ENCODE data around the gene KLF3. TPM values are rescaled to one million over a fixed set of nuclear protein-coding genes. Genes with fewer than 3 reads are reported as not detected.

The KLF3 gene
- total RNA-seq, 4 donors from 2014 or later: 30.8 to 50.4 (median 40.4) TPM

DNA sequence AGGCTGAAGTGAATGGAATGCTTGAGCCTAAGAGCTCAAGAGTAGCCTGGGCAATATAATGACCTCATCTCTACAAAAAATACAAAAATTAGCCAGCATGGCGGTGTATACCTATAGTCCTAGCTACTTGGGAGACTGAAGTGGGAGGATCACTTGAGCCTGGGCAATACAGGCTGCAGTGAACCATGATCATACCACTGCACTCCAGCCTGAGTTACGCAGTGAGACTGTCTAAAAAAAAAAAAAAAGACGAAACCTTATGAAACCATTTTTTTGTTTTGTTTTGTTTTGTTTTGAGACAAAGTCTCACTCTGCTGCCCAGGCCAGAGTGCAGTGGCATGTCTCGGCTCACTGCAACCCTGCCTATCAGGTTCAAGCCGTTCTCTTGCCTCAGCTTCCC, 81.9 kb downstream of the KLF3 start:
- H3K36me3 ChIP-seq: no peaks in the 10 kb centered on the region
- no peak overlapping the region for H3K4me3 ChIP-seq
- no peaks in the 10 kb centered on the region for H3K27me3 ChIP-seq
- no peak for DNase-seq (ENCODE audit: extremely low spot score)
- intact Hi-C loops (cut with DNase I): no loop called here
- no peak overlapping the region for H3K27ac ChIP-seq (replicated peaks in 1 of 4)
- H3K4me1 ChIP-seq: no peaks in the 10 kb centered on the region
- no peaks in the 10 kb centered on the region for H3K9me3 ChIP-seq
- no peak for TF ChIP-seq POLR2AphosphoS5 (IDR thresholded peaks at IDR 0.05)
- TF ChIP-seq EP300 (IDR thresholded peaks at IDR 0.05): no peak
- TF ChIP-seq POLR2A (IDR thresholded peaks at IDR 0.05; ENCODE audit: low read depth): no peak
- TF ChIP-seq, protein P1, sequence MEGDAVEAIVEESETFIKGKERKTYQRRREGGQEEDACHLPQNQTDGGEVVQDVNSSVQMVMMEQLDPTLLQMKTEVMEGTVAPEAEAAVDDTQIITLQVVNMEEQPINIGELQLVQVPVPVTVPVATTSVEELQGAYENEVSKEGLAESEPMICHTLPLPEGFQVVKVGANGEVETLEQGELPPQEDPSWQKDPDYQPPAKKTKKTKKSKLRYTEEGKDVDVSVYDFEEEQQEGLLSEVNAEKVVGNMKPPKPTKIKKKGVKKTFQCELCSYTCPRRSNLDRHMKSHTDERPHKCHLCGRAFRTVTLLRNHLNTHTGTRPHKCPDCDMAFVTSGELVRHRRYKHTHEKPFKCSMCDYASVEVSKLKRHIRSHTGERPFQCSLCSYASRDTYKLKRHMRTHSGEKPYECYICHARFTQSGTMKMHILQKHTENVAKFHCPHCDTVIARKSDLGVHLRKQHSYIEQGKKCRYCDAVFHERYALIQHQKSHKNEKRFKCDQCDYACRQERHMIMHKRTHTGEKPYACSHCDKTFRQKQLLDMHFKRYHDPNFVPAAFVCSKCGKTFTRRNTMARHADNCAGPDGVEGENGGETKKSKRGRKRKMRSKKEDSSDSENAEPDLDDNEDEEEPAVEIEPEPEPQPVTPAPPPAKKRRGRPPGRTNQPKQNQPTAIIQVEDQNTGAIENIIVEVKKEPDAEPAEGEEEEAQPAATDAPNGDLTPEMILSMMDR (IDR thresholded peaks at IDR 0.05): no peak
- 98% methylated on average over 5 of the region's 5 CpGs for WGBS

DNA sequence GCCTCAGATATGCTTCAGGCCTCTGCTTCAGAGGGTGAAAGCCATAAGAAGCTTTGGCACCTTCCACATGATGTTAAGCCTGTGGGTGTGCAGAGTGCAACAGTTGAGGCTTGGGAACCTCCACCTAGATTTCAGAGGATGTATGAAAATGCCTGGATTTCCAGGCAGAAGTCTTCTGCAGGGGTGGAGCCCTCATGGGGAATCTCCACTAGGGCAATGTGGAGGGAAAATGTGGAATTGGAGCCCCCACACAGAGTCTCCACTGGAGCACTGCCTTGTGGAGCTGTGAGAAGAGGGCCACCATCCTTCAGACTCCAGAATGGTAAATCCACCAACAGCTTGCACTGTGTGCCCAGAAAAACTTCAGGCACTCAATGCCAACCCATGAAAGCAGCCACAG, 83.6 kb downstream of the KLF3 start:
- no peaks in the 10 kb centered on the region for H3K36me3 ChIP-seq
- no peak overlapping the region for H3K27ac ChIP-seq (replicated peaks in 1 of 4)
- peaks cover 7 to 16% (median 12%) of the 10 kb centered on the region in 4 donors for H3K4me1 ChIP-seq
- no peak overlapping the region for H3K4me3 ChIP-seq
- DNase-seq (ENCODE audit: extremely low spot score): no peak
- intact Hi-C loops (cut with DNase I): no loop called here
- TF ChIP-seq EP300 (IDR thresholded peaks at IDR 0.05) (no peak), POLR2A (IDR thresholded peaks at IDR 0.05; ENCODE audit: low read depth) (no peak), POLR2AphosphoS5 (IDR thresholded peaks at IDR 0.05) (no peak)
- TF ChIP-seq, protein P1 (IDR thresholded peaks at IDR 0.05): no peak
- no peaks in the 10 kb centered on the region for H3K27me3 ChIP-seq
- H3K9me3 ChIP-seq: no peaks in the 10 kb centered on the region

DNA sequence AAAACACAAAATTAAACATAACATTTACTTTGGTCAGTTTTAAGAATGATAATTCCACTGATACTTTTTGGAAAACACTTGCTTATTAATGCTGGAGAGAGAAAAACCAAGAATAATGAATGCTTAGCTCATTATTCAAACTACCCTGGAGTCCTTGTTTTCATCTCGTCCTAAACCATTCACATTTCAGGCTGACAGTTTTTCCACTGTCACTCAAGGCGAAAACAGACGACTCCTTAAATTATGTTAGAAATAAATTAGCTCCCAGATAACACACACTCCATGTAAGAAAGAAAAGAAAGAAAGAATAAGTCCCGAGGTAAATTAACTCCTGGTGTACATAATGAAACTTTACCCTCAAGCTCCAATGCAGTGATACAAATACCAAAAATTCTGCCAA, 85.3 kb downstream of the KLF3 start:
- 77% methylated on average over 4 of the region's 4 CpGs for WGBS
- H3K27ac ChIP-seq (replicated peaks in 1 of 4): no peak overlapping the region
- no peaks in the 10 kb centered on the region for H3K9me3 ChIP-seq
- H3K4me3 ChIP-seq: no peak overlapping the region
- intact Hi-C loops (cut with DNase I): no loop called here
- H3K36me3 ChIP-seq: no peaks in the 10 kb centered on the region
- H3K27me3 ChIP-seq: no peaks in the 10 kb centered on the region
- TF ChIP-seq POLR2AphosphoS5 (IDR thresholded peaks at IDR 0.05) (no peak), EP300 (IDR thresholded peaks at IDR 0.05) (no peak), POLR2A (IDR thresholded peaks at IDR 0.05; ENCODE audit: low read depth) (no peak)
- TF ChIP-seq, protein P1 (IDR thresholded peaks at IDR 0.05): no peak
- DNase-seq (ENCODE audit: extremely low spot score): no peak
- peaks cover 7 to 25% (median 23%) of the 10 kb centered on the region in 4 donors for H3K4me1 ChIP-seq

Other genes starting within 250 kb of the KLF3 start
- gene TLR10, start 118.8 kb downstream of the KLF3 start, total RNA-seq: under 1 TPM in 1 of 4 donors, not detected in 3; 0.17 TPM
- gene TLR1, start 140.6 kb downstream of the KLF3 start, total RNA-seq: 10 to 100 TPM in 2 of 4 donors, 1 to 10 TPM in 2; 4.3 to 14.9 (median 9.1) TPM
- 1 to 10 TPM; 1.1 to 1.8 (median 1.7) TPM for gene TLR6, start 192.6 kb downstream of the KLF3 start, total RNA-seq
- 100 to 1,000 TPM in 3 of 4 donors, 10 to 100 TPM in 1; 88.6 to 145 (median 110) TPM for gene FAM114A1, start 203.6 kb downstream of the KLF3 start, total RNA-seq